WTC11 (cell line): ENCODE data around the gene UQCC2. TPM values are rescaled to one million over a fixed set of nuclear protein-coding genes. Genes with fewer than 3 reads are reported as not detected.

Source experiments
- ATAC-seq: fragments of 200-7000 bp; cut with Tn5 transposase; 2 replicates; pipeline ENCODE4 v1.10.0; 2021; ENCODE audit warnings: mild to moderate bottlenecking, moderate library complexity
- CTCF ChIA-PET: fragments of 300-600 bp; sonication (Branson Sonifier 250); formaldehyde crosslinking; loops from one replicate; lab custom pipeline; 2021; ENCODE audit warnings: antibody characterized with exemption; lab: Charles Lee
- POLR2A ChIA-PET: fragments of 350-600 bp; sonication (Branson Sonifier 250); formaldehyde crosslinking; loops from one replicate; lab custom pipeline; 2021; ENCODE audit warnings: antibody characterized with exemption; lab: Charles Lee
- DNase-seq: peaks from one replicate; pipeline ENCODE4 v3.0.0; 2021; ENCODE audit warnings: low spot score
- H3K27ac Mint-ChIP-seq: 2 replicates; pipeline ENCODE4 v1.8.0; 2021; ENCODE audit warnings: mixed read lengths
- H3K27me3 Mint-ChIP-seq: 2 replicates; pipeline ENCODE4 v1.8.0; 2021; ENCODE audit warnings: low read depth, mild to moderate bottlenecking, moderate library complexity, mixed read lengths
- H3K36me3 Mint-ChIP-seq: 2 replicates; pipeline ENCODE4 v1.8.0; 2021; ENCODE audit warnings: mixed read lengths
- H3K4me1 Mint-ChIP-seq: 2 replicates; pipeline ENCODE4 v1.8.0; 2022; ENCODE audit warnings: mixed read lengths
- H3K4me3 Mint-ChIP-seq: 2 replicates; pipeline ENCODE4 v1.8.0; 2021; ENCODE audit warnings: mild to moderate bottlenecking, moderate library complexity, mixed read lengths
- H3K9me3 Mint-ChIP-seq: 2 replicates; pipeline ENCODE4 v1.8.0; 2021; ENCODE audit warnings: mixed read lengths
- AFF4 ChIP-seq: sonication (generic); formaldehyde crosslinking; IDR thresholded peaks from 2 replicates; pipeline ENCODE4 v1.8.1; 2023; ENCODE audit warnings: mild to moderate bottlenecking, missing genetic modification reagents, borderline replicate concordance
- ATF1 ChIP-seq: sonication (generic); formaldehyde crosslinking; IDR thresholded peaks from 2 replicates; pipeline ENCODE4 v1.8.1; 2023; ENCODE audit warnings: mild to moderate bottlenecking, moderate library complexity, missing genetic modification reagents
- CBFB ChIP-seq: sonication (generic); formaldehyde crosslinking; IDR thresholded peaks from 2 replicates; pipeline ENCODE4 v1.8.1; 2022; ENCODE audit warnings: mild to moderate bottlenecking, low read depth, missing genetic modification reagents
- CREM ChIP-seq: sonication (generic); formaldehyde crosslinking; IDR thresholded peaks from 2 replicates; pipeline ENCODE4 v1.8.1; 2022; ENCODE audit warnings: mild to moderate bottlenecking, missing genetic modification reagents, moderate library complexity
- GRHL2 ChIP-seq: fragments of 250-450 bp; sonication (Bioruptor Pico); IDR thresholded peaks from 2 replicates; pipeline ENCODE4 v1.8.0; 2022; ENCODE audit warnings: mild to moderate bottlenecking, moderate library complexity; ENCODE audit not compliant: insufficient replicate concordance, severe bottlenecking
- IRF1 ChIP-seq: sonication (generic); formaldehyde crosslinking; IDR thresholded peaks from 2 replicates; pipeline ENCODE4 v1.8.0; 2023; ENCODE audit warnings: missing genetic modification reagents
- NR2C2 ChIP-seq: sonication (generic); formaldehyde crosslinking; IDR thresholded peaks from 2 replicates; pipeline ENCODE4 v1.8.0; 2022; ENCODE audit warnings: mild to moderate bottlenecking, missing genetic modification reagents
- PRRX2 ChIP-seq: fragments of 250-450 bp; sonication (Bioruptor Pico); IDR thresholded peaks from 2 replicates; pipeline ENCODE4 v1.8.0; 2021; ENCODE audit warnings: mild to moderate bottlenecking
- ZNF219 ChIP-seq: sonication (generic); formaldehyde crosslinking; IDR thresholded peaks from 2 replicates; pipeline ENCODE4 v1.8.0; 2023; ENCODE audit warnings: missing genetic modification reagents, mild to moderate bottlenecking, borderline replicate concordance
- total RNA-seq: library from RNA; stranded (reverse); gene quantifications from 3 replicates; pipeline ENCODE4 v1.2.3, GENCODE V29; 2021
- TF ChIP-seq, protein P1 (sequence below): sonication (generic); formaldehyde crosslinking; IDR thresholded peaks from 2 replicates; pipeline ENCODE4 v1.8.0; 2022; ENCODE audit warnings: mild to moderate bottlenecking, missing genetic modification reagents
- TF ChIP-seq, protein P2 (sequence below): fragments of 250-450 bp; sonication (Bioruptor Pico); IDR thresholded peaks from 2 replicates; pipeline ENCODE4 v1.8.0; 2021; ENCODE audit warnings: mild to moderate bottlenecking
- TF ChIP-seq, protein P3 (sequence below): sonication (generic); formaldehyde crosslinking; IDR thresholded peaks from 2 replicates; pipeline ENCODE4 v1.8.1; 2022; ENCODE audit warnings: mild to moderate bottlenecking, missing genetic modification reagents, moderate library complexity, borderline replicate concordance
- TF ChIP-seq, protein P4 (sequence below): fragments of 250-450 bp; sonication (Bioruptor Pico); IDR thresholded peaks from 2 replicates; pipeline ENCODE4 v1.9.0; 2021; ENCODE audit warnings: moderate library complexity, mild to moderate bottlenecking, inconsistent platforms, borderline replicate concordance

UQCC2 gene
- total RNA-seq, 1 experiment from 2014 or later = 65.8 TPM

DNA sequence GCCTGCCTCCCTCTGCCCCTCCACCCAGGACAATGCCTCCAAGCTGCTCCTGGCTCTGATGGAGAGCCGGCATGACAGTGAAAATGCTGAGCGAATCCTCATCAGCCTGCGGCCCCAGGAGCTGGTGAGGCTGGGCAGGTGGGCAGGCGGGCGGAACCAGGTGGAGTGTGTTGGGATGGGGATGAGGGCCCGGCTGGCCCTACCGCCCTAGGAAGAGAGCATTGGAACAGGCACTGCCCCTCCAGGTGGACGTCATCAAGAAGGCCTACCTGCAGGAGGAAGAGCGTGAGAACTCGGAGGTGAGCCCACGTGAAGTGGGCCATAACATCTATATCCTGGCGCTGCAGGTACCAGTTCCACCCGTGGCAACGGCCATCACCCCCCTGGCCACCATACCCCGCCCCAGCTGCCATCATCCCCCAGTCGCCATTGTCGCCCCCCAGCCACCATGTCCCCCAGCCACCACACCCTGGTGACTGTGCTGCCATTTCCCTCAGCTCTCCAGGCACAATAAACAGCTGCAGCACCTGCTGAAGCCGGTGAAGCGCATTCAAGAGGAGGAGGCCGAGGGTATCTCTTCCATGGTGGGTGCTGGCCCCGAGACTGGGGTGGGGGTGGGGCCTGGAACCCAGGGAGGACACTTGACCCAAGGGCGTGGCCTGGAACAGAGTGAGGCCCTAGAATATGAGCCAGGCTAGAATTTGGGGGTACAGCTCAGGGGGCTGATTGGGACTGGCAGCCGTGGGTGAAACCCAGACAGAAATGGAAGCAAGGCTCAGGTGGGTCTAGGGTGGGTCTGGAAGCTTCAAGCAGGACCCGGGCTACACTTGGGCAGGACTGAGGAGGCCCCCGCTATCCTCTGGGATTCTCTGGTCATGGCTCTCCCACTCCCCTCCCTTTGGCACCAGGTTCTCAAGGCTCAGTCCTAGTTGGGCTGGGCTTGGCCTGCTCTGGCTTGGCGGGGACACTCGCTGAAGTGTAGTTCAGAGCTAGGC is 24.2 kb downstream of the UQCC2 start:
- no peaks in the 10 kb centered on the region for H3K4me1 Mint-ChIP-seq
- no peaks in the 10 kb centered on the region for H3K9me3 Mint-ChIP-seq
- H3K4me3 Mint-ChIP-seq = no peak overlapping the region
- no peaks in the 10 kb centered on the region for H3K27me3 Mint-ChIP-seq
- CTCF ChIA-PET = interaction anchor here (0.5 to 1.3 kb wide), 3 partner anchors 13 to 277 kb away, joined by 3 read pairs; partner anchors contain the start of gene PHF1
- DNase-seq (no peak), ATAC-seq (no peak)
- TF ChIP-seq NR2C2 (CRISPR knock-in tag) (no peak), GRHL2 (CRISPR knock-in tag) (no peak), ZNF219 (CRISPR knock-in tag) (no peak), ATF1 (CRISPR knock-in tag) (no peak), CBFB (CRISPR knock-in tag) (no peak), IRF1 (CRISPR knock-in tag) (no peak), CREM (no peak), AFF4 (no peak), PRRX2 (CRISPR knock-in tag) (no peak)
- TF ChIP-seq, protein P1, sequence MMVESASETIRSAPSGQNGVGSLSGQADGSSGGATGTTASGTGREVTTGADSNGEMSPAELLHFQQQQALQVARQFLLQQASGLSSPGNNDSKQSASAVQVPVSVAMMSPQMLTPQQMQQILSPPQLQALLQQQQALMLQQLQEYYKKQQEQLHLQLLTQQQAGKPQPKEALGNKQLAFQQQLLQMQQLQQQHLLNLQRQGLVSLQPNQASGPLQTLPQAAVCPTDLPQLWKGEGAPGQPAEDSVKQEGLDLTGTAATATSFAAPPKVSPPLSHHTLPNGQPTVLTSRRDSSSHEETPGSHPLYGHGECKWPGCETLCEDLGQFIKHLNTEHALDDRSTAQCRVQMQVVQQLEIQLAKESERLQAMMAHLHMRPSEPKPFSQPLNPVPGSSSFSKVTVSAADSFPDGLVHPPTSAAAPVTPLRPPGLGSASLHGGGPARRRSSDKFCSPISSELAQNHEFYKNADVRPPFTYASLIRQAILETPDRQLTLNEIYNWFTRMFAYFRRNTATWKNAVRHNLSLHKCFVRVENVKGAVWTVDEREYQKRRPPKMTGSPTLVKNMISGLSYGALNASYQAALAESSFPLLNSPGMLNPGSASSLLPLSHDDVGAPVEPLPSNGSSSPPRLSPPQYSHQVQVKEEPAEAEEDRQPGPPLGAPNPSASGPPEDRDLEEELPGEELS = no peak
- TF ChIP-seq, protein P2, sequence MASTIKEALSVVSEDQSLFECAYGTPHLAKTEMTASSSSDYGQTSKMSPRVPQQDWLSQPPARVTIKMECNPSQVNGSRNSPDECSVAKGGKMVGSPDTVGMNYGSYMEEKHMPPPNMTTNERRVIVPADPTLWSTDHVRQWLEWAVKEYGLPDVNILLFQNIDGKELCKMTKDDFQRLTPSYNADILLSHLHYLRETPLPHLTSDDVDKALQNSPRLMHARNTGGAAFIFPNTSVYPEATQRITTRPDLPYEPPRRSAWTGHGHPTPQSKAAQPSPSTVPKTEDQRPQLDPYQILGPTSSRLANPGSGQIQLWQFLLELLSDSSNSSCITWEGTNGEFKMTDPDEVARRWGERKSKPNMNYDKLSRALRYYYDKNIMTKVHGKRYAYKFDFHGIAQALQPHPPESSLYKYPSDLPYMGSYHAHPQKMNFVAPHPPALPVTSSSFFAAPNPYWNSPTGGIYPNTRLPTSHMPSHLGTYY = no peak
- TF ChIP-seq, protein P3, sequence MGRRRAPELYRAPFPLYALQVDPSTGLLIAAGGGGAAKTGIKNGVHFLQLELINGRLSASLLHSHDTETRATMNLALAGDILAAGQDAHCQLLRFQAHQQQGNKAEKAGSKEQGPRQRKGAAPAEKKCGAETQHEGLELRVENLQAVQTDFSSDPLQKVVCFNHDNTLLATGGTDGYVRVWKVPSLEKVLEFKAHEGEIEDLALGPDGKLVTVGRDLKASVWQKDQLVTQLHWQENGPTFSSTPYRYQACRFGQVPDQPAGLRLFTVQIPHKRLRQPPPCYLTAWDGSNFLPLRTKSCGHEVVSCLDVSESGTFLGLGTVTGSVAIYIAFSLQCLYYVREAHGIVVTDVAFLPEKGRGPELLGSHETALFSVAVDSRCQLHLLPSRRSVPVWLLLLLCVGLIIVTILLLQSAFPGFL (CRISPR knock-in tag) = no peak
- TF ChIP-seq, protein P4, sequence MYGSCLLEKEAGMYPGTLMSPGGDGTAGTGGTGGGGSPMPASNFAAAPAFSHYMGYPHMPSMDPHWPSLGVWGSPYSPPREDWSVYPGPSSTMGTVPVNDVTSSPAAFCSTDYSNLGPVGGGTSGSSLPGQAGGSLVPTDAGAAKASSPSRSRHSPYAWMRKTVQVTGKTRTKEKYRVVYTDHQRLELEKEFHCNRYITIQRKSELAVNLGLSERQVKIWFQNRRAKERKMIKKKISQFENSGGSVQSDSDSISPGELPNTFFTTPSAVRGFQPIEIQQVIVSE (CRISPR knock-in tag) = no peak
- POLR2A ChIA-PET = no interaction called here
- H3K27ac Mint-ChIP-seq = no peak overlapping the region
- H3K36me3 Mint-ChIP-seq = peaks cover 55% of the 10 kb centered on the region
